Naive thymus-derived CD8-positive, alpha-beta T cell (primary cell): ENCODE measurements around the gene DCUN1D3. TPM values are rescaled to one million over a fixed set of nuclear protein-coding genes. Genes with fewer than 3 reads are reported as not detected.
A peak's percentile ranks its signal among the peaks of the same experiment; 100 is the strongest.
"Not testable (repeated sequence)": the region's sequence is repeated elsewhere in the genome, so short reads cannot be mapped to it uniquely, and the experiment has no call there.

Source experiments
- ATAC-seq, 2 donors: fragments of 150-1000 bp; cut with Tn5 transposase in 1 of 2; sonication (Bioruptor Pico), chemical (Tn5 transposase) in 1 of 2; 1 replicate in 1 of 2; 2 replicates in 1 of 2; pipeline ENCODE4 v1.10.0; 2021; ENCODE audit warnings: mild to moderate bottlenecking in 2 of 2, moderate library complexity in 2 of 2
- POLR2A ChIA-PET: fragments of 350-600 bp; sonication (Branson Sonifier 250); formaldehyde crosslinking; loops from one replicate; lab custom pipeline; 2021; ENCODE audit warnings: antibody characterized with exemption; lab: Charles Lee
- DNase-seq, 10 donors: peaks; one replicate each; pipeline versions ENCODE4 v3.0.0 to v3.0.0-alpha.2; 2020 to 2022
- H3K27ac Mint-ChIP-seq, 10 donors: one replicate each; pipeline ENCODE4 v1.8.0; 2020 to 2022; ENCODE audit warnings: mild to moderate bottlenecking in 10 of 10, mixed read lengths in 10 of 10, moderate library complexity in 4 of 10, inconsistent platforms in 1 of 10
- H3K27me3 Mint-ChIP-seq, 5 donors: one replicate each; pipeline ENCODE4 v1.8.0; 2021 to 2022; ENCODE audit warnings: mixed read lengths in 5 of 5
- H3K36me3 Mint-ChIP-seq, 3 donors: one replicate each; pipeline ENCODE4 v1.8.0; 2020 to 2022; ENCODE audit warnings: mixed read lengths in 3 of 3, mild to moderate bottlenecking in 2 of 3, inconsistent platforms in 1 of 3
- H3K4me1 Mint-ChIP-seq, 4 donors: one replicate each; pipeline ENCODE4 v1.8.0; 2021 to 2022; ENCODE audit warnings: mixed read lengths in 4 of 4
- H3K4me3 Mint-ChIP-seq, 10 donors: one replicate each; pipeline ENCODE4 v1.8.0; 2020 to 2022; ENCODE audit warnings: mild to moderate bottlenecking in 10 of 10, mixed read lengths in 10 of 10, moderate library complexity in 6 of 10, inconsistent platforms in 1 of 10
- H3K9me3 Mint-ChIP-seq, 9 donors: one replicate each; pipeline ENCODE4 v1.8.0; 2020 to 2022; ENCODE audit warnings: mixed read lengths in 9 of 9, mild to moderate bottlenecking in 3 of 9, inconsistent platforms in 1 of 9, moderate library complexity in 1 of 9
- polyA plus RNA-seq, 3 donors: library from polyadenylated mRNA; unstranded; fragments of 300-500 nt; fragmentation: Illumina TruSeq; gene quantifications; one replicate each; pipeline ENCODE4 v1.2.3, GENCODE V29; 2021
- total RNA-seq, 8 experiments: library from RNA in 2 of 8; stranded (reverse) in 2 of 8; gene quantifications; one replicate each; pipeline ENCODE4 v1.2.3 and lab custom pipeline; 2021 to 2026

The DCUN1D3 gene
- 1 to 10 TPM; 4.2 to 6.2 TPM for total RNA-seq
- 1 to 10 TPM in 2 of 3 donors, under 1 TPM in 1; 0.47 to 1.1 (median 1.1) TPM for polyA plus RNA-seq
- total RNA-seq (lab: John Stamatoyannopoulos, UW) = 9.8 to 16.7 (median 12.3) reads per million in 6 experiments

DNA sequence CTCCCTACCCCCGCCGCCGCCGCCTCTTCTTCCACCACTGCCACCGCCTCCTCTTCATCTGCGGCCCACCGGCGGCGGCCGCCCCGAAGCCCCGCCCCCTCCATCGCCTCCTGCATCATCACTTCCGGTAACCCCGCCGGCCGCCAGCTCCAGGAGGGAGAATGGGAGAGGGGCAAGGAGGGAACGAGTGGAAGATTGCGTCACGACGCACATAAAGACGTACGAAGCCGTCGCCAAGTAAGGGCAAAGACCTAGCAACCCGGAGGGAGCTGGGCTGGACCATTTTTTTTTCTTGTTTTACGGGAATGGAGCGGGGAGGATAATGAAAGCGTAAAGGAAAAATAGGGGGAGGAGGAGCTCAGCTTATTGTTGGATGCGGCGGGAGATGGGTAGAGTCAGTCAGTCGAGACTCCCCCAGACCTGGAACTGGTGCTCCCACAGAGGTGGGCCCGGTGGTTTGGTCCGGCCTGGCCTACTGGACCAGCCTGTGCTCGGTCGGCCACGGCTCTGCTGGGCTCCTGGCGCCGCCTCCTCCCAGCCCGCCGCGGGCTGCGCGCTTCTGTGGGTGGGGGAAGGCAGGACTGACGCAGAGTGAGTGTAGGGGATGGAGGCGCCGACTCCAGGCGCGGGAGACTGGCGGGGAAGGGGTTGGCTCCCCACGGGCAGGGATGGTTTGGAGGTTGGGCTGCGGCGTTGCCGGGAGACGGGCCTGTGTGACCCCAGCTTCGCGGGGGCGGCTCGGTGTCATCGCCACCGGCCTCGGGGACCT is at the start of gene DCUN1D3, which contains the start of gene LYRM1:
Gene DCUN1D3 (minus strand): TSS at position 60 of the 769 bp plus-strand sequence. CDS start 37,820 bp downstream, outside the sequence.
Gene LYRM1 (plus strand): TSS at position 473 of the 769 bp plus-strand sequence. CDS start 14,785 bp downstream, outside the sequence.
- peak; percentile 73 to 76 for ATAC-seq
- Mint-ChIP-seq H3K4me1 (peaks cover 48 to 74% (median 64%) of the 10 kb centered on the region in 4 donors), H3K36me3 (peaks cover 0 to 14% (median 3%) of the 10 kb centered on the region in 3 donors), H3K27me3 (no peaks in the 10 kb centered on the region), H3K9me3 (no peaks in the 10 kb centered on the region), H3K4me3 (peak within 1 kb of the TSS; percentile 89 to 99 (median 96)), H3K27ac (peak within 1 kb of the TSS; percentile 96 to 100 (median 98))
- DNase-seq = peak; percentile 72 to 90 (median 82)
- POLR2A ChIA-PET = interaction anchor here (0.9 to 1.9 kb wide), 6 partner anchors 9 to 159 kb away, joined by 3 to 9 read pairs (median 4); partner anchors contain the start of gene THUMPD1

GRCh38 chr16:20949660-20950059 is 49.5 kb upstream of the DCUN1D3 start:
- Mint-ChIP-seq H3K36me3 (no peaks in the 10 kb centered on the region), H3K27ac (no peak overlapping the region), H3K27me3 (peaks cover 0 to 6% (median 0%) of the 10 kb centered on the region in 5 donors), H3K4me3 (no peak overlapping the region), H3K4me1 (no peaks in the 10 kb centered on the region), H3K9me3 (no peaks in the 10 kb centered on the region)
- ATAC-seq (no peak), DNase-seq (no peak)
- POLR2A ChIA-PET = no interaction called here

GRCh38 chr16:20948444-20948843 is 48.3 kb upstream of the DCUN1D3 start:
- Mint-ChIP-seq H3K27me3 (peaks cover 0 to 4% (median 0%) of the 10 kb centered on the region in 5 donors), H3K4me1 (peaks cover 0 to under 1% (median 0%) of the 10 kb centered on the region in 4 donors), H3K27ac (no peak overlapping the region), H3K9me3 (no peaks in the 10 kb centered on the region), H3K36me3 (no peaks in the 10 kb centered on the region), H3K4me3 (no peak overlapping the region)
- DNase-seq (no peak), ATAC-seq (no peak)
- POLR2A ChIA-PET = no interaction called here

GRCh38 chr16:20946015-20946629 is 46.0 kb upstream of the DCUN1D3 start:
- ATAC-seq (no peak), DNase-seq (no peak)
- Mint-ChIP-seq H3K36me3 (no peaks in the 10 kb centered on the region), H3K4me3 (no peak overlapping the region), H3K9me3 (no peaks in the 10 kb centered on the region), H3K27ac (no peak overlapping the region), H3K27me3 (peaks cover 0 to 3% (median 0%) of the 10 kb centered on the region in 5 donors), H3K4me1 (peaks cover 0 to 4% (median 4%) of the 10 kb centered on the region in 4 donors)
- POLR2A ChIA-PET = no interaction called here

- H3K27me3 Mint-ChIP-seq, POLR2A ChIA-PET, DNase-seq, ATAC-seq, H3K4me3 Mint-ChIP-seq, H3K4me1 Mint-ChIP-seq, H3K9me3 Mint-ChIP-seq, H3K36me3 Mint-ChIP-seq: not testable (repeated sequence)
- H3K27ac Mint-ChIP-seq = peak overlapping the region in 1 of 10 donors; percentile 3
Observed at GRCh38 chr16:20945575-20945875, 45.4 kb upstream of the DCUN1D3 start.

GRCh38 chr16:20944861-20945574 is 44.9 kb upstream of the DCUN1D3 start:
- no peak overlapping the region for H3K4me3 Mint-ChIP-seq
- peak in 1 of 2 donors; percentile 22 for ATAC-seq
- no peaks in the 10 kb centered on the region for H3K36me3 Mint-ChIP-seq
- peaks cover 0 to 3% (median 0%) of the 10 kb centered on the region in 5 donors for H3K27me3 Mint-ChIP-seq
- H3K9me3 Mint-ChIP-seq = no peaks in the 10 kb centered on the region
- H3K4me1 Mint-ChIP-seq = peaks cover 0 to 8% (median 5%) of the 10 kb centered on the region in 4 donors
- POLR2A ChIA-PET = interaction anchor here (1.2 kb wide), 1 partner anchor 44 kb away, joined by 3 read pairs; the partner anchor contains the start of gene LYRM1
- H3K27ac Mint-ChIP-seq = peak overlapping the region in 2 of 10 donors; percentile 3 to 12
- DNase-seq = peak in 1 of 10 donors; percentile 7

GRCh38 chr16:20942256-20942655 is 42.1 kb upstream of the DCUN1D3 start:
- H3K27ac Mint-ChIP-seq = no peak overlapping the region
- H3K9me3 Mint-ChIP-seq = no peaks in the 10 kb centered on the region
- no peak for ATAC-seq
- H3K4me1 Mint-ChIP-seq = peaks cover 0 to 8% (median 5%) of the 10 kb centered on the region in 4 donors
- H3K36me3 Mint-ChIP-seq = no peaks in the 10 kb centered on the region
- DNase-seq = no peak
- H3K27me3 Mint-ChIP-seq = peaks cover 0 to 2% (median 0%) of the 10 kb centered on the region in 5 donors
- POLR2A ChIA-PET = no interaction called here
- no peak overlapping the region for H3K4me3 Mint-ChIP-seq

GRCh38 chr16:20941636-20941926 is 41.4 kb upstream of the DCUN1D3 start:
- POLR2A ChIA-PET = no interaction called here
- peaks cover 0 to 8% (median 5%) of the 10 kb centered on the region in 4 donors for H3K4me1 Mint-ChIP-seq
- no peak overlapping the region for H3K4me3 Mint-ChIP-seq
- DNase-seq (no peak), ATAC-seq (no peak)
- H3K27ac Mint-ChIP-seq = no peak overlapping the region
- peaks cover 0 to 2% (median 0%) of the 10 kb centered on the region in 5 donors for H3K27me3 Mint-ChIP-seq
- H3K36me3 Mint-ChIP-seq = no peaks in the 10 kb centered on the region
- no peaks in the 10 kb centered on the region for H3K9me3 Mint-ChIP-seq

DNA sequence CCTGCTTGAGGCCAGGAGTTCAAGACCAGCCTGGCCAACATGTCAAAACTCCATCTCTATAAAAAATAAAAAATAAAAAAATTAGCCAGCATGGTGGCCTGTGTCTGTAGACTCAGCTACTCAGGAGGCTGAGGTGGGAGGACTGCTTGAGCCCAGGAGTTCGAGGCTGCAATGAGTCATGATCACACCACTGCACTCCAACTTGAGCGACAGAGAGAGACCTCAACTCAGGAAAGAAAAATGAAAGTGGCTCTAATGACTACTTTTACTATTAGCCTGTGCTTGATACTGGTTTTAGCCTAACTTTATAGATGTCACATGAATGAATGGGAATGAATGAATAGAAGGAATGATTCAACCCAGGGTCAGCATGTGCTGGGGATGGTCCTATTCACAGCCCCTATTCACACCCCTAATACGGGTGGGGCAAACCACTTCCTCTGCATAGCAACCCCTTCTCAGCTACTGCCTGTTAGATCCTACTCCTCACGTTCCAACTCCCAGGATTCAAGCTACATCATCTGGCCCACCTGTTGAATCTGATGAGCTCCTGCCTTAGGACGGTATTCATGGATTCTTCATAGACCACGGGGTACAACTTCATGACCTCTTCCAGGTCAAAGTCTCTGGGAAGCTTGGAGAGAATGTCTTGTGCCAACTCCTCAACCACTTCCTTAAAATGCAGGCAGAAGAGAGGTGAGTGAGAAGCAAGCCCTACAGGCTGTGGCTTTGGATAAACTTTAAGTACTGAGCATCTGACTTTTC is 40.9 kb upstream of the DCUN1D3 start:
- Mint-ChIP-seq H3K27ac (peak overlapping the region in 1 of 10 donors; percentile 12), H3K4me1 (peaks cover 0 to 8% (median 5%) of the 10 kb centered on the region in 4 donors), H3K36me3 (no peaks in the 10 kb centered on the region), H3K4me3 (no peak overlapping the region), H3K27me3 (peaks cover 0 to 2% (median 0%) of the 10 kb centered on the region in 5 donors), H3K9me3 (no peaks in the 10 kb centered on the region)
- POLR2A ChIA-PET = no interaction called here
- ATAC-seq (no peak), DNase-seq (no peak)

GRCh38 chr16:20939611-20940010 is 39.5 kb upstream of the DCUN1D3 start:
- H3K9me3 Mint-ChIP-seq = peaks cover 0 to 2% (median 0%) of the 10 kb centered on the region in 9 donors
- peaks cover 0 to 2% (median 0%) of the 10 kb centered on the region in 5 donors for H3K27me3 Mint-ChIP-seq
- peak overlapping the region in 1 of 10 donors; percentile 15 for H3K27ac Mint-ChIP-seq
- H3K4me3 Mint-ChIP-seq = no peak overlapping the region
- POLR2A ChIA-PET = no interaction called here
- no peaks in the 10 kb centered on the region for H3K36me3 Mint-ChIP-seq
- ATAC-seq (no peak), DNase-seq (no peak)
- H3K4me1 Mint-ChIP-seq = peaks cover 0 to 8% (median 5%) of the 10 kb centered on the region in 4 donors

DNA sequence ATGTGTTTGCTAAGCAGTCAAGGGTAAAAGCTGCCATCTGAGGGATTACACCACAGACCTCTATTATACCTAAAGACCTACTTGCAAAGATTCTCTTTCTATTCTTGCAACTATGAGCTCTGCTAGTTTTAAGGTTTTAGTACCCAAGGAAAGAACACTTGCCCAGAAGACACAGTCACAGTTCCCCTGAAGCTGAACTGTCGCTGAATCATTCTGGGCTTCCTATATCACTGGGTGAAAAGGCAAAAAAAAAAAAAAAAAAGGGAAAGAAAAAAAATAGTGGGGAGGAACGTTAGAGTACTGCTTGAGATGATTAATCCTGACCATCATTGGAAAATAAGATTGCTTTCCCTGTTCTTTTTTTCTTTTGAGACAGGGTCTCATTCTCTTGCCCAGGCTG is 38.3 kb upstream of the DCUN1D3 start:
- Mint-ChIP-seq H3K4me3 (no peak overlapping the region), H3K36me3 (no peaks in the 10 kb centered on the region), H3K27me3 (peaks cover 0 to 2% (median 0%) of the 10 kb centered on the region in 5 donors), H3K27ac (no peak overlapping the region), H3K4me1 (peaks cover 0 to 8% (median 5%) of the 10 kb centered on the region in 4 donors), H3K9me3 (peaks cover 0 to 2% (median 0%) of the 10 kb centered on the region in 9 donors)
- DNase-seq (no peak), ATAC-seq (no peak)
- POLR2A ChIA-PET = no interaction called here

DNA sequence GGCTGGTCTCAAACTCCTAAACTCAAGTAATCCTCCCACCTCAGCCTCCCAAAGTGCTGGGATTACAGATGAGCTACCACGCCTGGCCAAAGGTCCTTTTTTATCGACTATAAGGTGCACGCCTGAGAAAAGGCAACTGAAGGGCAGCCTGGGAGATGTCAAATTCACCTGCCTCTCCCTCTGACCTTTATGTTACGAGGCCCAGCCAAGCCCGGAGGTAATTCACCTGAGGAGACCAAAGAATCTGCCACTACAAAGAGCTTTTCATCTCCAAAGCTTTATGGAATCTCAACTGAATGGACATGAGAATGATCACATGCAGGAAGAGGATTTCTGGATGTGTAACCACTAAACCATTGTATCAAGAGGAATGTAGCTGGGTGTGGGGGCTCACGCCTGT is 37.6 kb upstream of the DCUN1D3 start:
- ATAC-seq (no peak), DNase-seq (no peak)
- peaks cover 0 to 2% (median 0%) of the 10 kb centered on the region in 9 donors for H3K9me3 Mint-ChIP-seq
- no peak overlapping the region for H3K4me3 Mint-ChIP-seq
- peaks cover 0 to 2% (median 0%) of the 10 kb centered on the region in 5 donors for H3K27me3 Mint-ChIP-seq
- peaks cover 0 to 8% (median 4%) of the 10 kb centered on the region in 4 donors for H3K4me1 Mint-ChIP-seq
- POLR2A ChIA-PET = no interaction called here
- H3K27ac Mint-ChIP-seq = no peak overlapping the region
- H3K36me3 Mint-ChIP-seq = no peaks in the 10 kb centered on the region
